Measurements from ENCODE around the gene CNDP1. TPM values are rescaled to one million over a fixed set of nuclear protein-coding genes. Genes with fewer than 3 reads are reported as not detected.

Gene CNDP1
- total RNA-seq, 4 donors from 2014 or later = 0.08 to 2.4 TPM; not detected in 2

- H3K4me3 ChIP-seq (ENCODE audit: low read depth, poor library complexity, severe bottlenecking) = no peak overlapping the region
- intact Hi-C loops (cut with DNase I; ENCODE audit: low total_unique reads) = no loop called here
- whole genome bisulfite sequencing, 2 donors = 87 to 95% methylated on average over 9 to 10 of the region's 13 CpGs
- TF ChIP-seq CTCF (IDR thresholded peaks at IDR 0.05) = no peak
- TF ChIP-seq POLR2A (IDR thresholded peaks at IDR 0.05) = no peak
- DNase-seq (ENCODE audit: low spot score in 2 of 2) = peak in 1 of 2 donors; percentile 32
Measured at GRCh38 chr18:74515620-74516231, 18.6 kb upstream of the CNDP1 start.

GRCh38 chr18:74516271-74517235, 17.7 kb upstream of the CNDP1 start:
- intact Hi-C loops (cut with DNase I; ENCODE audit: low total_unique reads) = no loop called here
- no peak for TF ChIP-seq CTCF (IDR thresholded peaks at IDR 0.05)
- TF ChIP-seq POLR2A (IDR thresholded peaks at IDR 0.05) = no peak
- no peak overlapping the region for H3K4me3 ChIP-seq (ENCODE audit: low read depth, poor library complexity, severe bottlenecking)
- peak in 1 of 2 donors; percentile 76 for DNase-seq (ENCODE audit: low spot score in 2 of 2)
- WGBS, 2 donors = 95% methylated on average over 34 to 35 of the region's 35 CpGs

- no peak for TF ChIP-seq POLR2A (IDR thresholded peaks at IDR 0.05)
- TF ChIP-seq CTCF (IDR thresholded peaks at IDR 0.05) = no peak
- WGBS, 2 donors = 90 to 92% methylated on average over 15 of the region's 15 CpGs
- H3K4me3 ChIP-seq (ENCODE audit: low read depth, poor library complexity, severe bottlenecking) = no peak overlapping the region
- peak in 1 of 2 donors; percentile 45 for DNase-seq (ENCODE audit: low spot score in 2 of 2)
- intact Hi-C loops (cut with DNase I; ENCODE audit: low total_unique reads) = no loop called here
Measured at GRCh38 chr18:74517236-74517630, 17.1 kb upstream of the CNDP1 start.

GRCh38 chr18:74518456-74519295, 15.6 kb upstream of the CNDP1 start:
- WGBS, 2 donors = 83 to 85% methylated on average over 31 to 32 of the region's 32 CpGs
- H3K4me3 ChIP-seq (ENCODE audit: low read depth, poor library complexity, severe bottlenecking) = no peak overlapping the region
- intact Hi-C loops (cut with DNase I; ENCODE audit: low total_unique reads) = no loop called here
- TF ChIP-seq POLR2A (IDR thresholded peaks at IDR 0.05) (no peak), CTCF (IDR thresholded peaks at IDR 0.05) (no peak)
- peak in 1 of 2 donors; percentile 79 for DNase-seq (ENCODE audit: low spot score in 2 of 2)

- intact Hi-C loops (cut with DNase I; ENCODE audit: low total_unique reads) = no loop called here
- H3K4me3 ChIP-seq (ENCODE audit: low read depth, poor library complexity, severe bottlenecking) = no peak overlapping the region
- peak in 1 of 2 donors; percentile 63 for DNase-seq (ENCODE audit: low spot score in 2 of 2)
- WGBS, 2 donors = 89% methylated on average over 15 to 18 of the region's 18 CpGs
- TF ChIP-seq POLR2A (IDR thresholded peaks at IDR 0.05) (no peak), CTCF (IDR thresholded peaks at IDR 0.05) (no peak)
Measured at GRCh38 chr18:74519320-74520095, 14.8 kb upstream of the CNDP1 start.

Measured in lower leg skin (tissue), 4 donors.